WI38 (cell line): Measurements from ENCODE around the gene TNRC6A.
"Not testable (repeated sequence)": the region's sequence is repeated elsewhere in the genome, so short reads cannot be mapped to it uniquely, and the experiment has no call there.

Source experiments
- H3K4me3 ChIP-seq: 2 replicates; pipeline ENCODE4 v1.5.1; 2011; ENCODE audit warnings: low read depth, mild to moderate bottlenecking, control low read depth, low read length
- CTCF ChIP-seq: IDR thresholded peaks from 2 replicates; pipeline ENCODE4 v1.5.1; 2012; ENCODE audit warnings: low read depth, mild to moderate bottlenecking, control low read depth, low read length

Gene TNRC6A

GRCh38 chr16:24836836-24837235, 107.4 kb downstream of the TNRC6A start:
- no peak overlapping the region for H3K4me3 ChIP-seq
- no peak for TF ChIP-seq CTCF

DNA sequence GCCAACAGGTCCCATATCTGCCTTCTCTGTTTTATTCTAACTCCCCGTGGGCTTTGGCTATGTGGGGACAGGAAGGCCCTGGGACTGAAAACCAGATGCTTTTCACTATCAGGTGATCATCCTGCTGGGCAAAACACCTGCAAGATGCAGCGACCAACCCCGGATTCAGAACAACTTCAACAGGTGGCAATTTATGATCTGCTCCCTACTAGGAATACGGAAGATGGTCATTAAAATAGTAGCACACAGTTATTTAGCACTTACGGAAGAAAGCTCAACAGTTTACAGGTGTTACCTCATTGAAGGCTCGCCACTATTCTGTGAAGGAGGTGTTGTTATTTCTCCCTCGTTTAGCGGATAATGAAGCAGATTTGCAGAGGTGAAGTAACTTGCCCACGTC, 108.5 kb downstream of the TNRC6A start:
- no peak overlapping the region for H3K4me3 ChIP-seq
- no peak for TF ChIP-seq CTCF

GRCh38 chr16:24838554-24839266, 109.3 kb downstream of the TNRC6A start:
- no peak for TF ChIP-seq CTCF
- peak overlapping the region; percentile 20; the same call in 1 of the 2 replicates for H3K4me3 ChIP-seq

GRCh38 chr16:24839347-24839972, 110.0 kb downstream of the TNRC6A start:
- no peak for TF ChIP-seq CTCF
- H3K4me3 ChIP-seq = no peak overlapping the region

DNA sequence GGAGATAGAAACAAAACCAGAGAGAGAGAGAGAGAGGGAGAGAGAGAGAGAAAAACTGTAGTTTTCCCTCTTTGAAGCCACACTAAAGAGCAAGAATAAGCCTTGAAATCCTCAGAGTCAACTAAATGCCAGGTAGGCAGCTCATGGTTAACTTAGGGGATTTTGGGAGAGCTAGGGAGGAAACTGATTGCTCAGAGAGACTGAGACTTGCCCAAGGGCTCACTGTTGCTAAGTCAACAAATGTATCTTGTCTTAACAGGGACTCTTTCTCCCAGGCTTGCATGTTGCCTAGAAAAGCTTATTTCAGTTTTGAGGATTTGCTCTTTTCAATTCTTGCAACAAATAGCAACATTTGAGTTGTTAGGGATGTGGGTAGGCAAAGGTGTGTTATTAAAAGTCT, 111.8 kb downstream of the TNRC6A start:
- no peak for TF ChIP-seq CTCF
- H3K4me3 ChIP-seq = no peak overlapping the region

DNA sequence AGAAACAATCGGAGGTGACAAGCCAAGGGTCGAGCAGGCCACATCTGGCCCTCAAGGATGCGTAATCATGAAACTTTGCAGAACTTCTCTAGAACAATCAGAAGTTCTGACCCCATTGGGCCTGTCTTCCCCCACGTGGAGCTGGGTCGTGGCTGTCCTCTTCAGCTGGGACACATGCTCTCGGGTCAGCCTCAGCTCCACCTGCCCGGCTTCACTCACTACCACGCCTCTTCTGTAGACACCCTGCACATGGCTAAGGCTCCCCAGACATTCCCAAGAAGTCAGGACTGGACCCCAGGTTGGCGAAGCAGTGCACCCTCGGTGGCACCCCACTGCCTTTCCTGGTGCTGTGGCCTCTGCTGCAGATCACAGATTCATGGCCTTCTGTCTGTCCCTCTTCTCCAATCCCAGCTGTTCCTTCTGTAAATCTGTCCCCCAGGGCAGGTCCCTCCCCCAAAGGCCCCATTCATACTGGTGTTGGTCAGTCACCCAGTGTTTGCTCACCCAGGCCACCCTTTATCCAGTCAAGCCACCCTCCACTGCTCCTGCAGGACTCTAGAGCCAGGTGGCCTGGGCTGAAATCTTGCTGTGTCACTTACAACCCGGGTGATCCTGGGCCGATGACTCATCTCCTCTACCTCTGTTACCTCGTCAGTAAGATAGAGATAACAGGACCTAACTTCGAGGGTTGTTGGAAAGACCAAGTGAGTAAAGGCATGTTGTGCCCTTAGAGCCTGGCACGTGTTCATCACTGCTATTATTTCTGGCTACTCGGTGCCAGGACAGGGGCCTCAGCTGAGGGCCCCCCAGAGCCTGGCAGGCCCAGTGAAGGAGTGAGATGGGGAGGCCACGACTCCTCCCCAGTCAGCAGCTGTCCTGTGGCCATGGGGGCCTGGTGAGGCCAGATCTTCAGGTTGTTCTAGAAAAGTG, 114.9 kb downstream of the TNRC6A start:
- TF ChIP-seq CTCF = no peak
- H3K4me3 ChIP-seq = no peak overlapping the region

DNA sequence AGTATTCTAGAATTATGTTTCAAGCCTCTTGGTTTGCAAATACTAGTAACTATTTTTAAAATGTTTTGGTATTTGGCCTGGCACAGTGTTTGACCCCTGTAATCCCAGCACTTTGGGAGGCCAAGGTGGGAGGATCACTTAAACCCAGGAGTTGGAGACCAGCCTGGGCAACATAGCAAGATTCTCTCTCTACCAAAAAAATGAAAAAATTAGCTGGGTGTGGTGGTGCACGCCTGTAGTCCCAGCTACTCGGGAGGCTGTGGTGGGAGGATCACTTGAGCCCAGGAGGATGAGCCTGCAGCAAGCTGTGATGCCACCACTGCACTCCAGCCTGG, 115.5 kb downstream of the TNRC6A start:
- not testable (repeated sequence) for H3K4me3 ChIP-seq
